Vagina (tissue), 2 donors: ENCODE results near the gene MTUS2.

Experiments used
- CTCF ChIP-seq, 3 experiments: fragments of 450-650 bp in 2 of 3; fragments of 200-600 bp in 1 of 3; sonication (generic) in 1 of 3; IDR thresholded peaks; one replicate each; pipeline ENCODE4 v1.5.1; 2017 to 2019; ENCODE audit warnings: antibody characterized with exemption in 3 of 3, mild to moderate bottlenecking in 2 of 3, moderate library complexity in 2 of 3
- POLR2A ChIP-seq, 2 donors: fragments of 450-650 bp; IDR thresholded peaks; one replicate each; pipeline ENCODE4 v1.6.1; 2017; ENCODE audit warnings: antibody characterized with exemption in 2 of 2, mild to moderate bottlenecking in 2 of 2, moderate library complexity in 2 of 2
- POLR2AphosphoS5 ChIP-seq, 2 donors: sonication (generic); formaldehyde crosslinking; IDR thresholded peaks; one replicate each; pipeline ENCODE4 v1.9.0; 2017; ENCODE audit warnings: antibody characterized with exemption in 2 of 2, mild to moderate bottlenecking in 2 of 2, low read depth in 1 of 2; ENCODE audit not compliant: insufficient read depth in 1 of 2

GRCh38 chr13:29187584-29187983 lies 367.4 kb downstream of the MTUS2 start:
- TF ChIP-seq CTCF (IDR thresholded peaks at IDR 0.05) (no peak), POLR2A (IDR thresholded peaks at IDR 0.05) (no peak), POLR2AphosphoS5 (IDR thresholded peaks at IDR 0.05; ENCODE audit: insufficient read depth in 1 of 2, low read depth in 1 of 2) (no peak)
